ENCODE data around the gene KIF14.
A peak's percentile ranks its signal among the peaks of the same experiment; 100 is the strongest.

KIF14 gene, protein sequence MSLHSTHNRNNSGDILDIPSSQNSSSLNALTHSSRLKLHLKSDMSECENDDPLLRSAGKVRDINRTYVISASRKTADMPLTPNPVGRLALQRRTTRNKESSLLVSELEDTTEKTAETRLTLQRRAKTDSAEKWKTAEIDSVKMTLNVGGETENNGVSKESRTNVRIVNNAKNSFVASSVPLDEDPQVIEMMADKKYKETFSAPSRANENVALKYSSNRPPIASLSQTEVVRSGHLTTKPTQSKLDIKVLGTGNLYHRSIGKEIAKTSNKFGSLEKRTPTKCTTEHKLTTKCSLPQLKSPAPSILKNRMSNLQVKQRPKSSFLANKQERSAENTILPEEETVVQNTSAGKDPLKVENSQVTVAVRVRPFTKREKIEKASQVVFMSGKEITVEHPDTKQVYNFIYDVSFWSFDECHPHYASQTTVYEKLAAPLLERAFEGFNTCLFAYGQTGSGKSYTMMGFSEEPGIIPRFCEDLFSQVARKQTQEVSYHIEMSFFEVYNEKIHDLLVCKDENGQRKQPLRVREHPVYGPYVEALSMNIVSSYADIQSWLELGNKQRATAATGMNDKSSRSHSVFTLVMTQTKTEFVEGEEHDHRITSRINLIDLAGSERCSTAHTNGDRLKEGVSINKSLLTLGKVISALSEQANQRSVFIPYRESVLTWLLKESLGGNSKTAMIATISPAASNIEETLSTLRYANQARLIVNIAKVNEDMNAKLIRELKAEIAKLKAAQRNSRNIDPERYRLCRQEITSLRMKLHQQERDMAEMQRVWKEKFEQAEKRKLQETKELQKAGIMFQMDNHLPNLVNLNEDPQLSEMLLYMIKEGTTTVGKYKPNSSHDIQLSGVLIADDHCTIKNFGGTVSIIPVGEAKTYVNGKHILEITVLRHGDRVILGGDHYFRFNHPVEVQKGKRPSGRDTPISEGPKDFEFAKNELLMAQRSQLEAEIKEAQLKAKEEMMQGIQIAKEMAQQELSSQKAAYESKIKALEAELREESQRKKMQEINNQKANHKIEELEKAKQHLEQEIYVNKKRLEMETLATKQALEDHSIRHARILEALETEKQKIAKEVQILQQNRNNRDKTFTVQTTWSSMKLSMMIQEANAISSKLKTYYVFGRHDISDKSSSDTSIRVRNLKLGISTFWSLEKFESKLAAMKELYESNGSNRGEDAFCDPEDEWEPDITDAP (N-terminal part only)

DNA sequence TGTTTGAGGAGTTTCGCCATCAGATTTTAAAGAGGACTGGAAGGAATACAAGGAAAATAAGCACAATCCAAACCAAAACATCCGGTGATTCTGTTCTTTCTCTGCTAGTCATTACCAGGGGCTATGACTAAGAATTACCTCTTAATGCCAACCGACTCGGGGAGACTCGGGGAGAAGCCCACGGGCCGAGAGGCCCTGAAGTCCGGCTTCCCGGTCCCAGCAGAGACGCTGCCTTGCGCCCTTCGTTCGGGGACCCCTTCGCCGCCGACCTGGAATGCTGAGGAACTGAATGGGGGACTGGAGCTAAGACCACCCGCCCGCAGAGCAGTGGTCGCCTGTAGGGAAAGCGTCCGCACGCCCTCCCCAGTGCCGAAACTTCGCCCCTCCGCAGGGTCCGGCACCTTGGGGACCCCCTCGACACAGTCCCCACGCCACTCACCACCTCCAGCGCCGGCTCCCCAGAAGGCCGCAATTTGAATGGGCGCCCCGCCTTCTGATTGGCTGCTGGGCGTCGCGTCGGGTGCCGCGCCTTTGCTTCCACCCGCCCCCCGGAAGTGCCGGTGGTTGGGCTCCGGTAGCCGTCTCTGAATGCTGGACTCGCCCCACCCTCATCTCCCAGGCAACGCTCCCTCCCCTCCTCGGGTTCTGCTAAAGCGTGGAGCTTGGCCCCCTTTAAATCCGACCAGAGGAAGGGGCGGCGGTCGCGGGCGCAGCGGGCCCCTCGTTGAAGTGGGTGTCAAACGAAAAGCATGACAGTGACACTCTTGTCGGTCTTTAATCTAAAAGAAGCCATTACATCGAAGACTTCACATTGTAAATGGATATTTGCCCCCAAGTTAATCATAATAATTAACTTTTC, at the start of gene KIF14:
KIF14 (minus strand) TSS at position 479 of the 859 bp plus-strand sequence. CDS start 2,028 bp downstream, outside the sequence.
- peak within 1 kb of the TSS; percentile 85 for H3K4me3 ChIP-seq (ENCODE audit: low read depth, low read length)

GRCh38 chr1:200669314-200670241, 49.0 kb upstream of the KIF14 start, which contains the start of gene DDX59:
Gene DDX59 (minus strand): TSS chr1:200669907. CDS start chr1:200666740, 3,167 bp downstream.
- H3K4me3 ChIP-seq (ENCODE audit: low read depth, low read length): peak within 1 kb of the TSS; percentile 81
- peak; percentile 95 for DNase-seq (ENCODE audit: low read depth)

More for the DNA sequence above, at the start of gene KIF14:
- DNase-seq (ENCODE audit: low read depth): peak; percentile 56

DNA sequence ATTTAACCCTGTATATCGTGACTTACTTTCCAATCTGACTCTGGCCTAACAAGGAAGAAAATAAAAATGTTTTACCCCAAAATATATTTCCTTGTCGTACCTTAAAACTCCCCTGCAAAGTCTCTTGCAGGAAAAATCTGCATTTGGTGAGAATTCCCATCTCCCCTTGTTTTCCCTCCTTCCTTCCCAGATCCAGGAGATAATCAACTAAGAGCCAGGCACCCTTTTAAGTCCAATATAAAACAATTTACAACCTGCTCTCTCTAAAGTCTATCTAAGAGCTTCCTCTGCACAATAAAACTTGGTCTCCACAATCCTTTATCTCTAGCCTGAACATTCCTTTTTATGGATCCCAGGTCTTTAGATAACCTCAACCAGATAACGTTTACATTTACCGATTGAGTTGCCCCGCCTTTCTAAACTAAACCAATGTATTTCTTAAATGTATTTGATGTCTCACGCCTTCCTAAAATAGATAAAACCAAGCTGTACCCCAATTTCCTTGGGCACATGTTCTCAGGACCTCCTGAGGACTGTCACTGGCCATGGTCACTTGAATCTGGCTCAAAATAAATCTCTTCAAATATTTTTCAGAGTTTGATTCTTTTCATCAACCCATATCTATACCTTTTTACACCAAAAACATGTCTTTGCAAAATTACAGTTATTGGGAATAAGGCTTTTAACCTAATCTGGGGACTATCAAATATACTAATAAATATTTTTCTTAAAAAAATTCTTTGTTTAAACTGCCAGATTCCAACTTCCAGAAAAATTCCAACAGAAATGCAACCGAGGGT, 48.2 kb upstream of the KIF14 start:
- DNase-seq (ENCODE audit: low read depth): no peak
- peak overlapping the region; percentile 81 for H3K4me3 ChIP-seq (ENCODE audit: low read depth, low read length)

- no peak for DNase-seq (ENCODE audit: low read depth)
- no peak overlapping the region for H3K4me3 ChIP-seq (ENCODE audit: low read depth, low read length)
These were observed 45.8 kb upstream of the KIF14 start for GRCh38 chr1:200666309-200666708.

DNA sequence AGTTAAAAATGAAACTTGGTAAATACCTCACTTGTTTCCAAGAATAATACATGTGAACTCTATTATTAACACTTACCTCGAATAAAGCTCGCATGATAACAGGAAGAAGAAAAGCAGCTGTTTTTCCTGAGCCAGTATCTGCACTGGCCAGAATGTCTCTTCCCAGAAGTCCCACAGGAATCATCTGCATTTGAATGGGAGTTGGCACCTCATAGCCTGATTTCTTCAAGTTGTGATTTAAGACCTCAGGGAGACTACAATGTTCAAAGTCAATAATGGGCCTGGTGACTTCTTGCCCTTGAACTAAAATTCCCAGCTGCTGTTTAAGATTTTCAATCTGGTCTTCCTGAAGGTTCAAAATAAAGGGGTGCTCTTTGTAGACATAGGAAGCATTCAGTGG, 45.3 kb upstream of the KIF14 start:
- peak; percentile 21 for DNase-seq (ENCODE audit: low read depth)
- H3K4me3 ChIP-seq (ENCODE audit: low read depth, low read length): no peak overlapping the region

- no peak overlapping the region for H3K4me3 ChIP-seq (ENCODE audit: low read depth, low read length)
- no peak for DNase-seq (ENCODE audit: low read depth)
These were observed 40.2 kb upstream of the KIF14 start for GRCh38 chr1:200660719-200661118.

- no peak for DNase-seq (ENCODE audit: low read depth)
- H3K4me3 ChIP-seq (ENCODE audit: low read depth, low read length): no peak overlapping the region
These were observed 38.7 kb upstream of the KIF14 start for GRCh38 chr1:200659269-200659668.

DNA sequence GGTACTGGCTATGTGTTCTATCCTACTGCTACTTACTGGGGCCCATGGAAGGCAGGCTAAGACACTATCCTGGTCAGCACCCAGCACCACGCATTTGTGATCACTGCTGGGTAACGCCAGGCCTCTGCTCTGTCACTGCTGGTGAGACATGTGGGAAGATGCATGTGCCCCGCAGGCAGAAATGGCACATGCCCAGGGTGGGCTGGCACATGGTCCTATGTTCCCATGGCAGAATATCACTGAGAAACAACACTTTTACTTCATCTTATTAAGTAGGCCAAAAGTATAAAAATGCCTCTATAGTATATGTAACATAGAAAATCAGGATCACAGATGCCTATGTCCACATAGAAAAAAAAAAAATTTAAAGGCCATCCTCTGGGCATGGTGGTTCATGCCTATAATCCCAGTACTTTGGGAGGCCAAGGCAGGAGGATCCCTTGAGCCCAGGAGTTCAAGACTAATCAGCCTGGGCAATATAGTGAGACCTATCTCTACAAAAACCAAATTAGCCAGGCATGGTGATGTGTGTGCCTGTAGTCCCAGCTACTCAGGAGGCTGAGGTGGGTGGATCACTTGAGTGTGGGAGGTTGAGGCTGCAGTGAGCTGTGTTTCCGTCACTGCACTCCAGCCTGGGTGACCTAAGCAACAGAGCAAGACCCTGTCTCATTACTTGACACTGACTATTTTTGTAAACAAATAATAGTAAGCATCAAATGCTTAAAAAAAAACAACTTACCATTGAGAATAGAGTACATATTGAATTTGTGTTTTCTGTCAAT, 37.7 kb upstream of the KIF14 start:
- no peak for DNase-seq (ENCODE audit: low read depth)
- no peak overlapping the region for H3K4me3 ChIP-seq (ENCODE audit: low read depth, low read length)

GRCh38 chr1:200654660-200655059, 34.1 kb upstream of the KIF14 start:
- DNase-seq (ENCODE audit: low read depth): no peak
- H3K4me3 ChIP-seq (ENCODE audit: low read depth, low read length): no peak overlapping the region

GRCh38 chr1:200653022-200653462, 32.5 kb upstream of the KIF14 start:
- H3K4me3 ChIP-seq (ENCODE audit: low read depth, low read length): no peak overlapping the region
- DNase-seq (ENCODE audit: low read depth): no peak

DNA sequence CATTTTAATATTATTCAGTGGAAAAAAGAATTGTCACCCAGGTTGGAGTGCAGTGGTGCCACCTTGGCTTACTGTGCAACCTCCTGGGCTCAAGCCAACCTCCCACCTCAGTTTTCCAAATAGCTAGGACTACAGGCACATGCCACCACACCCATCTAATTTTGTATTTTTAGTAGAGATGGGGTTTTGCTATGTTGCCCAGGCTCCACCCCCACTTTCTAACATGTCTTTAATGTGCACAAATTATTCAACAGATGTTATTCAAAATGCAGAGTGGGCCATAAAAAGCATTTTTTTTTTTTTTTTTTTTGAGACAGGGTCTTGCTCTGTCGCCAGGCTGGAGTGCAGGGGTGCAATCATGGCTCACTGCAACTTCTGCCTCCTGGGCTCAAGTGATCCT, 31.8 kb upstream of the KIF14 start:
- DNase-seq (ENCODE audit: low read depth): no peak
- H3K4me3 ChIP-seq (ENCODE audit: low read depth, low read length): no peak overlapping the region

GRCh38 chr1:200646515-200646914, 26.0 kb upstream of the KIF14 start:
- DNase-seq (ENCODE audit: low read depth): no peak
- H3K4me3 ChIP-seq (ENCODE audit: low read depth, low read length): no peak overlapping the region

- no peak overlapping the region for H3K4me3 ChIP-seq (ENCODE audit: low read depth, low read length)
- DNase-seq (ENCODE audit: low read depth): no peak
These were observed 23.5 kb upstream of the KIF14 start for GRCh38 chr1:200644021-200644420.

GRCh38 chr1:200642481-200642880, 21.9 kb upstream of the KIF14 start:
- no peak for DNase-seq (ENCODE audit: low read depth)
- H3K4me3 ChIP-seq (ENCODE audit: low read depth, low read length): no peak overlapping the region

DNA sequence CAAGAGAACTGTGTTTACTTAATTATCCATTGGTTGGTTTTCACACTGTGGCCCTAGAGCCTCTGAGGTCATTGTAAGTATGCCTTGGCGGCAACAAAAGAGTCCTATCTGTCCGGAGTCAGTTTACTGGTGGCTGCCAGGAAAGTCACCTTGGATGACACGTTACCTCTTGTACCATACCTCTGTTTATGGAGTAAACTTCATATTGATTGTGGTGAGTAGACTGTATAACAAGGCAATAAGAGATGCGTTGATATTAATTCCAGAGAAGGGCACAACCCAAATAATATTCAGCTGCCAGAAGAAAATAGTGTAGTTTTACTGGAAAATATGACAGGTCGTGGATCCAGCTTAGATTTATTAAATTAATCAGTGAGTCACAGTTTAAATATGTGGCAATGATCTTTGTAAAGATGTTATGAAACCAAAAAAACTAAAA, 20.4 kb upstream of the KIF14 start:
- H3K4me3 ChIP-seq (ENCODE audit: low read depth, low read length): no peak overlapping the region
- no peak for DNase-seq (ENCODE audit: low read depth)

DNA sequence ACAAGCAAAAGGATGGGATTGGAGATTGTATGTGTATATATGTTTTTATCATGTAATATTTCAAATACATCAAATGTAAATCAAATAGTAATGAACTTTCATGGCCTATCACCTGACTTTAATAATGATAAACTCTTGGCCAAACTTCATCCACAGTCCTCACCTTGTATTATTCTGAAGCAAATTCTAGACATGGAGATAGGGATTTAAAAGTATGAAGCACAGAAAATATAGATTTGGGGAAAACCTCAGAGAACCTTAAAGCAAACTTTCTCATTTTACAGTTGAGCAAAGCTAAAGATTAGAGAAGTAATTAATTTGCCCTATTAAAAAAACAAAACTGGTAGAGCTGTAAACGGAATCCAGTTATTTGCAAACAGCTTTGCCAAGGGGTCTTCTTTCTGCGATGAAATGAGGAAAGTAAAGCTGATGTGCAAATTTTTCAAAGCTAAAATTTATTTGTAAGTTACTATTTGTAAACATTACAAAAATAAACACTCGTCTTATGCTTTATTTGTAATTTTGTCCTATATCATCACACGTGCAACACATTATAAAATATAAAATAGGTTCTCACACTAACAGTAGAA, 19.9 kb upstream of the KIF14 start:
- DNase-seq (ENCODE audit: low read depth): no peak
- no peak overlapping the region for H3K4me3 ChIP-seq (ENCODE audit: low read depth, low read length)

Data from skeletal muscle cell (primary cell).